ENCODE measurements around the gene CCDC27. TPM values are rescaled to one million over a fixed set of nuclear protein-coding genes. Genes with fewer than 3 reads are reported as not detected.

The CCDC27 gene
- total RNA-seq, 1 donor from 2014 or later, result not detected

DNA sequence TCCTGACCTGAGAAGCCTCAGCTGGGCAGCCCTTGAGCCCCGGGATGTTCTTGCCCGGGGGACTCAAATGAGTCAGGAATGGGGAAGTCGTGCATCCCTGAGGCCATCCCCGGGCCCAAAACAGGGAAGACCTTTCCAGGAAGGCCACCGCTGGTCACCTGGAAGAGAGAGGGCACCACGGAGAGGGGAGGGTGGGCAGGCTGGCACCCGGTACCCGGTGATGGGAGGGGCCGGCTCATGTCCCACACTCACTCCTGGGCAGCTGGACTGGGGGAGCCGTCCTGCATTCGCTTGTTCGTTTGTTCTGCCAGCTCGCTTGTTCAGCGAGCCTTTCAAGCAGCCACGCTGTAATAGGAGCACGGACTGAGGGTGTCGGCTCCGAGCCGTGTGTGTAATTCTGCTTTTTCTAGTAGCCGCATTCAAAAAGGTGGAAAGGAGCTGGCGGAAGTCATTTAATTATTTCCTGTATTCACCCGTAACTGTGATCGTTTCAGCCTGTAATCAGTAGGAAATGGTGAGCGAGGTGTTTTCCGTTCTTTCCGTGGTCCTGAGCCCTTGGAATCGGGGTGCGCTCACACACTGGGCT lies 48.4 kb upstream of the CCDC27 start:
- no peaks in the 10 kb centered on the region for H3K79me2 ChIP-seq (ENCODE audit: insufficient read depth, low read length)
- TF ChIP-seq, protein P1, sequence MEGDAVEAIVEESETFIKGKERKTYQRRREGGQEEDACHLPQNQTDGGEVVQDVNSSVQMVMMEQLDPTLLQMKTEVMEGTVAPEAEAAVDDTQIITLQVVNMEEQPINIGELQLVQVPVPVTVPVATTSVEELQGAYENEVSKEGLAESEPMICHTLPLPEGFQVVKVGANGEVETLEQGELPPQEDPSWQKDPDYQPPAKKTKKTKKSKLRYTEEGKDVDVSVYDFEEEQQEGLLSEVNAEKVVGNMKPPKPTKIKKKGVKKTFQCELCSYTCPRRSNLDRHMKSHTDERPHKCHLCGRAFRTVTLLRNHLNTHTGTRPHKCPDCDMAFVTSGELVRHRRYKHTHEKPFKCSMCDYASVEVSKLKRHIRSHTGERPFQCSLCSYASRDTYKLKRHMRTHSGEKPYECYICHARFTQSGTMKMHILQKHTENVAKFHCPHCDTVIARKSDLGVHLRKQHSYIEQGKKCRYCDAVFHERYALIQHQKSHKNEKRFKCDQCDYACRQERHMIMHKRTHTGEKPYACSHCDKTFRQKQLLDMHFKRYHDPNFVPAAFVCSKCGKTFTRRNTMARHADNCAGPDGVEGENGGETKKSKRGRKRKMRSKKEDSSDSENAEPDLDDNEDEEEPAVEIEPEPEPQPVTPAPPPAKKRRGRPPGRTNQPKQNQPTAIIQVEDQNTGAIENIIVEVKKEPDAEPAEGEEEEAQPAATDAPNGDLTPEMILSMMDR (IDR thresholded peaks at IDR 0.05; ENCODE audit: insufficient read depth, low read depth, low read length), result no peak
- no peak for TF ChIP-seq EZH2 (IDR thresholded peaks at IDR 0.05; ENCODE audit: insufficient read depth, low read length)
- H3K27ac ChIP-seq (ENCODE audit: low read depth, low read length), result no peak overlapping the region
- no peaks in the 10 kb centered on the region for H4K20me1 ChIP-seq (ENCODE audit: insufficient read depth, low read length)
- no peak overlapping the region for H2AFZ ChIP-seq (ENCODE audit: low read depth, low read length)
- no peaks in the 10 kb centered on the region for H3K36me3 ChIP-seq (ENCODE audit: insufficient read depth, low read length)
- no peaks in the 10 kb centered on the region for H3K9me3 ChIP-seq (ENCODE audit: insufficient read depth, low read depth, low read length)
- H3K4me1 ChIP-seq (ENCODE audit: insufficient read depth, low read length), result no peaks in the 10 kb centered on the region
- H3K36me3 Mint-ChIP-seq (ENCODE audit: low read depth, unreplicated experiment), result no peaks in the 10 kb centered on the region
- DNase-seq (ENCODE audit: low read depth), result no peak
- peaks cover 6% of the 10 kb centered on the region for H3K4me1 Mint-ChIP-seq (ENCODE audit: low read depth, unreplicated experiment)
- H3K27me3 Mint-ChIP-seq (ENCODE audit: low read depth, unreplicated experiment), result peaks cover 31% of the 10 kb centered on the region
- H3K4me3 Mint-ChIP-seq (ENCODE audit: unreplicated experiment), result no peak overlapping the region
- FAIRE-seq, result no peak
- H3K9me3 Mint-ChIP-seq (ENCODE audit: unreplicated experiment), result no peaks in the 10 kb centered on the region
- H3K27ac Mint-ChIP-seq (ENCODE audit: unreplicated experiment), result no peak overlapping the region
- H3K9ac ChIP-seq (ENCODE audit: low read length), result no peak overlapping the region
- H3K27me3 ChIP-seq (ENCODE audit: insufficient read depth, low read length), result peaks cover 25% of the 10 kb centered on the region
- H3K4me2 ChIP-seq (ENCODE audit: low read length), result no peak overlapping the region
- H3K4me3 ChIP-seq (ENCODE audit: insufficient read depth, low read depth, low read length), result no peak overlapping the region

DNA sequence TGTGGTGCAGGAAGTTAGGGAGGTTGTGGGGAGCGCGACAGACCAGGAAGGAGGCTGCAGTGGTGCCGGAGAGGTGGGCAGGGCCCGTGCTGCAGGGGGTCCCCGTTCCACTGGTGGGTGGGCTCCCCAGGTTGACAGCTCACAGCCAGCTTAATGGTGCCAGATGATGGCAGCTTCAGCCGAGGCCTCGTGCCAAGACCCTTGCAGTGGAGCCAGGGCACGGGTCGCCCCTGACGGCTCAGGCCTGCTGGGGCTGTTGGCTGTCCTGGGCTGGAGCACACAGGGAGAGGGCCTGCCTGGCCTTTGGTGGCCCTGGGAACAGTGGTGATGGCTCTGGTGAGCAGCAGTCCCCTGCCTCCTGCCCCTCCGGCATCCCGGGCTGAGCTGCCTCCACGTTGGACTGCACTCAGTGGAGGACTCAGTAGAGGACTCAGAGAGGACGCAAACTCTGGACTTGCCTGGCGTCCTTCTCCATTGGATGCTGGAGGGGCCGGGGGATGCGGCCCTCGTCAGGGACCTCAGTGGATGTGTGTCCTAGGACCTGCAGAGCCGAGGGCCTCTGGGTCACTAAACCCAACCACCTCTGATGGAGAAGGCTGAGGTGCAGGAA lies 46.8 kb upstream of the CCDC27 start:
- Mint-ChIP-seq H3K36me3 (ENCODE audit: low read depth, unreplicated experiment) (no peaks in the 10 kb centered on the region), H3K27ac (ENCODE audit: unreplicated experiment) (no peak overlapping the region), H3K27me3 (ENCODE audit: low read depth, unreplicated experiment) (peaks cover 27% of the 10 kb centered on the region), H3K4me1 (ENCODE audit: low read depth, unreplicated experiment) (peaks cover 6% of the 10 kb centered on the region), H3K4me3 (ENCODE audit: unreplicated experiment) (no peak overlapping the region), H3K9me3 (ENCODE audit: unreplicated experiment) (no peaks in the 10 kb centered on the region)
- Histone ChIP-seq H3K27me3 (ENCODE audit: insufficient read depth, low read length) (peaks cover 21% of the 10 kb centered on the region), H3K4me2 (ENCODE audit: low read length) (no peak overlapping the region), H4K20me1 (ENCODE audit: insufficient read depth, low read length) (no peaks in the 10 kb centered on the region), H3K4me3 (ENCODE audit: insufficient read depth, low read depth, low read length) (no peak overlapping the region), H2AFZ (ENCODE audit: low read depth, low read length) (no peak overlapping the region), H3K79me2 (ENCODE audit: insufficient read depth, low read length) (no peaks in the 10 kb centered on the region), H3K9me3 (ENCODE audit: insufficient read depth, low read depth, low read length) (no peaks in the 10 kb centered on the region), H3K36me3 (ENCODE audit: insufficient read depth, low read length) (no peaks in the 10 kb centered on the region), H3K9ac (ENCODE audit: low read length) (no peak overlapping the region), H3K4me1 (ENCODE audit: insufficient read depth, low read length) (no peaks in the 10 kb centered on the region), H3K27ac (ENCODE audit: low read depth, low read length) (no peak overlapping the region)
- no peak for FAIRE-seq
- DNase-seq (ENCODE audit: low read depth), result no peak
- TF ChIP-seq, protein P1 (IDR thresholded peaks at IDR 0.05; ENCODE audit: insufficient read depth, low read depth, low read length), result no peak
- no peak for TF ChIP-seq EZH2 (IDR thresholded peaks at IDR 0.05; ENCODE audit: insufficient read depth, low read length)

DNA sequence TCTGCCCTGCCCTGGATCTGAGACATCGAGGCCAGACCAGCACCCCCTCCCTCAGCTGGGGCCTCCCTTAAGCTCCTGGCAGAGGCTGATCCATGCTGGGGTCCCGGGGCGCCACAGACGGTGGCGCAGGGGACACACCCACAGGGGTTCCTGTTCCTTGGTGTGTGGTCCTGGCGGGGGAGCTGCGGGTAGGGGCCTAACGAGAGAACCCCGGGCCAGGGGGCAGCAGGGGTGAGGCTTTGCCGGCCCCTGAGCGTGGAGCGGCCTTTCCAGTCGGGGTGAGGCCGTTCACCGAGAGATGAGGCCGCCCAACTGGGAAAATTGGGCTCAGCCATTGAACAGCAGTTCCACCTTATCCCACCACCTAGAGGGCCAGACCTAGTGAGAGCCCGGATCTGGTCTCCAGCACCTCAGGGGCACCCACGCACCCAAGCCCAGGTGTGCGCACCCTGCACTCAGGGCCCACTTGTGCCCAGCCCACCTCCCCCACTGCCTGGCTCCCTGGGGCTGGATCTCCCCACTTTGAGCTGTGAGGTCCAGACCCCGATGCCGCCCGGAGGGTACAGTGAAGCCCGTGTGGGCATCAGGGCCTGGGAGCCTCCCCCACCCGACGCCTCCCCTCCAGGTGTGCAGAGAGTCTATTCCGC lies 45.5 kb upstream of the CCDC27 start:
- Histone ChIP-seq H3K4me3 (ENCODE audit: insufficient read depth, low read depth, low read length) (no peak overlapping the region), H3K27ac (ENCODE audit: low read depth, low read length) (no peak overlapping the region), H3K36me3 (ENCODE audit: insufficient read depth, low read length) (no peaks in the 10 kb centered on the region), H3K4me2 (ENCODE audit: low read length) (no peak overlapping the region), H4K20me1 (ENCODE audit: insufficient read depth, low read length) (no peaks in the 10 kb centered on the region), H3K4me1 (ENCODE audit: insufficient read depth, low read length) (no peaks in the 10 kb centered on the region), H3K27me3 (ENCODE audit: insufficient read depth, low read length) (peaks cover 17% of the 10 kb centered on the region), H3K9ac (ENCODE audit: low read length) (no peak overlapping the region), H3K9me3 (ENCODE audit: insufficient read depth, low read depth, low read length) (no peaks in the 10 kb centered on the region), H2AFZ (ENCODE audit: low read depth, low read length) (no peak overlapping the region), H3K79me2 (ENCODE audit: insufficient read depth, low read length) (no peaks in the 10 kb centered on the region)
- TF ChIP-seq, protein P1 (IDR thresholded peaks at IDR 0.05; ENCODE audit: insufficient read depth, low read depth, low read length), result no peak
- Mint-ChIP-seq H3K36me3 (ENCODE audit: low read depth, unreplicated experiment) (no peaks in the 10 kb centered on the region), H3K4me3 (ENCODE audit: unreplicated experiment) (no peak overlapping the region), H3K27me3 (ENCODE audit: low read depth, unreplicated experiment) (peaks cover 31% of the 10 kb centered on the region), H3K4me1 (ENCODE audit: low read depth, unreplicated experiment) (peaks cover 6% of the 10 kb centered on the region), H3K27ac (ENCODE audit: unreplicated experiment) (no peak overlapping the region), H3K9me3 (ENCODE audit: unreplicated experiment) (no peaks in the 10 kb centered on the region)
- no peak for DNase-seq (ENCODE audit: low read depth)
- no peak for FAIRE-seq
